GM12872 (cell line): Measurements from ENCODE around the gene OLR1.

Experiments
- CTCF ChIP-seq: IDR thresholded peaks from 3 replicates; pipeline ENCODE4 v1.5.1; 2011; ENCODE audit warnings: low read depth, mild to moderate bottlenecking, low read length, moderate library complexity; ENCODE audit not compliant: insufficient read depth

OLR1 gene

GRCh38 chr12:10126413-10126812 is 45.5 kb downstream of the OLR1 start:
- TF ChIP-seq CTCF = no peak

GRCh38 chr12:10122689-10123088 is 49.2 kb downstream of the OLR1 start:
- no peak for TF ChIP-seq CTCF

GRCh38 chr12:10121278-10121677 is 50.7 kb downstream of the OLR1 start:
- no peak for TF ChIP-seq CTCF

GRCh38 chr12:10119066-10119465 is 52.9 kb downstream of the OLR1 start:
- TF ChIP-seq CTCF = no peak

- no peak for TF ChIP-seq CTCF
Observed at GRCh38 chr12:10115890-10116289, 56.0 kb downstream of the OLR1 start.

GRCh38 chr12:10115311-10115710 is 56.6 kb downstream of the OLR1 start:
- TF ChIP-seq CTCF = no peak

GRCh38 chr12:10113920-10114319 is 58.0 kb downstream of the OLR1 start:
- no peak for TF ChIP-seq CTCF

GRCh38 chr12:10113075-10113474 is 58.9 kb downstream of the OLR1 start:
- no peak for TF ChIP-seq CTCF
